ENCODE measurements around the gene PHC2. TPM values are rescaled to one million over a fixed set of nuclear protein-coding genes. Genes with fewer than 3 reads are reported as not detected.

Gene PHC2
- total RNA-seq, 2 donors from 2014 or later = 48.7 to 59.4 TPM

GRCh38 chr1:33275706-33276572 lies 155.0 kb downstream of the PHC2 start:
- no peak for ATAC-seq
- DNase-seq = peak in 1 of 2 donors; percentile 18

DNA sequence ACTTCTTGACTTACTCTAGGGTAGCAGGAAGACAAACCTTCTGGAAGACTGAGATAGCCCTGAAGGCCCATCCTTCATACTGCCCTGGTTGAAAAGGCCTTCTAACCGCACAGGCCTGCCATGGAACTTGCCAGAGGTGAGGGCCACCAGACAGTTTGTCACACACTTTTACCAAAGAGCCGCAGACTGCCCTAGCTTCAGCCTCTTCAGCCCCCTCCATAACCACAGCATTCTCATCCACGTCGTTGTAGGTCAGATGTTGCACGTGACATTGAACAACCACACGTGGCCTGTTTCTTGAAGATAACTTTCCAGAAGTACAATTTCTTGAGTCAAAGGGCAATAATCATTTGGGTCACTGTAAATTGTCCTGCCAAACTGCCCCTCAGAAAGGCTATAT lies 155.7 kb downstream of the PHC2 start:
- DNase-seq = peak in 1 of 2 donors; percentile 3
- intact Hi-C loops (cut with DNase I, micrococcal nuclease) = no loop called here

More at GRCh38 chr1:33275706-33276572, 155.0 kb downstream of the PHC2 start:
- intact Hi-C loops (cut with DNase I, micrococcal nuclease) = no loop called here

GRCh38 chr1:33274446-33274845 lies 156.4 kb downstream of the PHC2 start:
- no peak for DNase-seq
- intact Hi-C loops (cut with DNase I, micrococcal nuclease) = no loop called here
- ATAC-seq = no peak

More for the DNA sequence above, 155.7 kb downstream of the PHC2 start:
- ATAC-seq = no peak

GRCh38 chr1:33273961-33274371 lies 156.9 kb downstream of the PHC2 start:
- no peak for ATAC-seq
- DNase-seq = peak in 1 of 2 donors; percentile 3
- intact Hi-C loops (cut with DNase I, micrococcal nuclease) = no loop called here

Small RNAs within 50 kb of the gene (microRNA-seq; reads per million reads assigned to microRNA genes)
- gene MIR3605 = 37.9 to 54.4 reads per million in 2 donors

Other genes with a start within 250 kb of the PHC2 start
- gene TRIM62, start 249.1 kb downstream of the PHC2 start, total RNA-seq = 1 to 10 TPM; 4.5 to 6.7 TPM
- gene ZNF362, start 174.6 kb downstream of the PHC2 start, total RNA-seq = 10 to 100 TPM in 1 of 2 donors, 1 to 10 TPM in 1; 8.1 to 14.7 TPM
- not detected for gene A3GALT2, start 110.0 kb downstream of the PHC2 start, total RNA-seq
- gene ZSCAN20, start 41.5 kb upstream of the PHC2 start, total RNA-seq = 1 to 10 TPM; 5.0 to 5.3 TPM